NCI-H2196 (cell line): Measurements from ENCODE around the gene ATP2A3.
A peak's percentile ranks its signal among the peaks of the same experiment; 100 is the strongest.
"Not testable (repeated sequence)": the region's sequence is repeated elsewhere in the genome, so short reads cannot be mapped to it uniquely, and the experiment has no call there.

Experiments
- DNase-seq: peaks from one replicate; lab custom pipeline; 2025; ENCODE audit not compliant: unreplicated experiment; lab: John Stamatoyannopoulos, UW

ATP2A3 gene

GRCh38 chr17:3956983-3957382 is 7.3 kb downstream of the ATP2A3 start:
- DNase-seq: no peak

GRCh38 chr17:3956327-3956957 is 7.8 kb downstream of the ATP2A3 start:
- no peak for DNase-seq

GRCh38 chr17:3955673-3955988 is 8.6 kb downstream of the ATP2A3 start:
- DNase-seq: no peak

- no peak for DNase-seq
These were observed 9.1 kb downstream of the ATP2A3 start for GRCh38 chr17:3954976-3955672.

GRCh38 chr17:3954086-3954485 is 10.2 kb downstream of the ATP2A3 start:
- no peak for DNase-seq

- DNase-seq: no peak
These were observed 10.7 kb downstream of the ATP2A3 start for GRCh38 chr17:3953542-3953941.

- no peak for DNase-seq
These were observed 12.1 kb downstream of the ATP2A3 start for GRCh38 chr17:3952186-3952585.

GRCh38 chr17:3951420-3951819 is 12.8 kb downstream of the ATP2A3 start:
- DNase-seq: no peak

- DNase-seq: no peak
These were observed 13.2 kb downstream of the ATP2A3 start for GRCh38 chr17:3951003-3951402.

- DNase-seq: no peak
These were observed 13.7 kb downstream of the ATP2A3 start for GRCh38 chr17:3950584-3950983.

GRCh38 chr17:3949418-3949817 is 14.8 kb downstream of the ATP2A3 start:
- no peak for DNase-seq

GRCh38 chr17:3948551-3948950 is 15.7 kb downstream of the ATP2A3 start:
- DNase-seq: not testable (repeated sequence)

GRCh38 chr17:3947318-3947810 is 16.9 kb downstream of the ATP2A3 start:
- DNase-seq: no peak

- DNase-seq: no peak
These were observed 17.5 kb downstream of the ATP2A3 start for GRCh38 chr17:3946711-3947235.

GRCh38 chr17:3944485-3945388 is 19.5 kb downstream of the ATP2A3 start:
- DNase-seq: peak; percentile 6

- DNase-seq: no peak
These were observed 20.9 kb downstream of the ATP2A3 start for GRCh38 chr17:3943240-3943891.

- no peak for DNase-seq
These were observed 23.1 kb downstream of the ATP2A3 start for GRCh38 chr17:3940965-3941698.

- DNase-seq: no peak
These were observed 26.9 kb downstream of the ATP2A3 start for GRCh38 chr17:3937359-3937758.

- DNase-seq: no peak
These were observed 28.3 kb downstream of the ATP2A3 start for GRCh38 chr17:3935825-3936355.

- peak; percentile 26 for DNase-seq
These were observed 29.1 kb downstream of the ATP2A3 start for GRCh38 chr17:3935140-3935542.
